ENCODE results near the gene DAPP1. TPM values are rescaled to one million over a fixed set of nuclear protein-coding genes. Genes with fewer than 3 reads are reported as not detected.

DAPP1 gene
- total RNA-seq, 1 experiment from 2014 or later = not detected

GRCh38 chr4:99844048-99844447 lies 27.4 kb downstream of the DAPP1 start:
- ChIA-PET CTCF (no interaction called here), POLR2A (no interaction called here)
- no peaks in the 10 kb centered on the region for H3K27me3 Mint-ChIP-seq (ENCODE audit: low read depth)
- H3K27ac Mint-ChIP-seq = no peak overlapping the region
- no peaks in the 10 kb centered on the region for H3K4me1 Mint-ChIP-seq
- TF ChIP-seq ATF3 (CRISPR knock-in tag; conservative IDR thresholded peaks at IDR 0.05) (no peak), USF2 (CRISPR knock-in tag; IDR thresholded peaks at IDR 0.05) (no peak), KAT7 (CRISPR knock-in tag; IDR thresholded peaks at IDR 0.05; ENCODE audit: borderline replicate concordance) (no peak), CTCF (IDR thresholded peaks at IDR 0.05) (no peak), ZBTB43 (CRISPR knock-in tag; IDR thresholded peaks at IDR 0.05) (no peak), ZNF219 (CRISPR knock-in tag; IDR thresholded peaks at IDR 0.05; ENCODE audit: borderline replicate concordance) (no peak), PREB (CRISPR knock-in tag; IDR thresholded peaks at IDR 0.05; ENCODE audit: borderline replicate concordance) (no peak), ZMAT4 (CRISPR knock-in tag; IDR thresholded peaks at IDR 0.05) (no peak), CREB1 (CRISPR knock-in tag; IDR thresholded peaks at IDR 0.05) (no peak), FOXJ3 (CRISPR knock-in tag; IDR thresholded peaks at IDR 0.05; ENCODE audit: borderline replicate concordance) (no peak), ZSCAN18 (CRISPR knock-in tag; IDR thresholded peaks at IDR 0.05) (no peak), CBFB (CRISPR knock-in tag; IDR thresholded peaks at IDR 0.05; ENCODE audit: low read depth) (no peak), ZNF396 (CRISPR knock-in tag; IDR thresholded peaks at IDR 0.05; ENCODE audit: borderline replicate concordance) (no peak), SMAD3 (CRISPR knock-in tag; IDR thresholded peaks at IDR 0.05; ENCODE audit: borderline replicate concordance) (no peak), IRF2 (CRISPR knock-in tag; IDR thresholded peaks at IDR 0.05; ENCODE audit: borderline replicate concordance, low read depth) (no peak), GTF2I (CRISPR knock-in tag; conservative IDR thresholded peaks at IDR 0.05) (no peak), STAT6 (CRISPR knock-in tag; conservative IDR thresholded peaks at IDR 0.05; ENCODE audit: low read depth) (no peak), E2F1 (CRISPR knock-in tag; IDR thresholded peaks at IDR 0.05) (no peak), EMX1 (CRISPR knock-in tag; IDR thresholded peaks at IDR 0.05) (no peak)
- no peak for DNase-seq (ENCODE audit: low spot score)
- ATAC-seq = peak; percentile 43; the same call in 1 of the 2 replicates
- H3K4me3 Mint-ChIP-seq = no peak overlapping the region
- H3K36me3 Mint-ChIP-seq = no peaks in the 10 kb centered on the region
- no peaks in the 10 kb centered on the region for H3K9me3 Mint-ChIP-seq
